ENCODE results near the gene EYS. TPM values are rescaled to one million over a fixed set of nuclear protein-coding genes. Genes with fewer than 3 reads are reported as not detected.
A peak's percentile ranks its signal among the peaks of the same experiment; 100 is the strongest.

Gene EYS
- total and polyA plus RNA-seq, 4 donors = 0.53 to 4.5 (median 2.4) TPM

- DNase-seq (ENCODE audit: low read depth in 4 of 6, low spot score in 6 of 6) = no peak
- H3K4me1 ChIP-seq (ENCODE audit: control insufficient read depth, insufficient read depth, low read length) = no peaks in the 10 kb centered on the region
- no CpG with 5 or more reads among the region's 2 CpGs for WGBS (ENCODE audit: insufficient coverage)
- H3K36me3 ChIP-seq (ENCODE audit: control insufficient read depth, insufficient read depth, low read length) = no peaks in the 10 kb centered on the region
- H3K27ac ChIP-seq (ENCODE audit: low read depth, low read length) = no peak overlapping the region
- no peaks in the 10 kb centered on the region for H3K27me3 ChIP-seq (ENCODE audit: control insufficient read depth, insufficient read depth, low read length)
- no peak overlapping the region for H3K4me3 ChIP-seq (ENCODE audit: low read depth, low read length)
- H3K9me3 ChIP-seq (ENCODE audit: control insufficient read depth, insufficient read depth, low read length) = no peaks in the 10 kb centered on the region
Observed at GRCh38 chr6:64146876-64147275, 1560.2 kb downstream of the EYS start.

GRCh38 chr6:64146094-64146493, 1560.9 kb downstream of the EYS start:
- H3K36me3 ChIP-seq (ENCODE audit: control insufficient read depth, insufficient read depth, low read length) = no peaks in the 10 kb centered on the region
- WGBS (ENCODE audit: insufficient coverage) = no CpG with 5 or more reads among the region's 1 CpG
- no peak overlapping the region for H3K27ac ChIP-seq (ENCODE audit: low read depth, low read length)
- no peak overlapping the region for H3K4me3 ChIP-seq (ENCODE audit: low read depth, low read length)
- H3K4me1 ChIP-seq (ENCODE audit: control insufficient read depth, insufficient read depth, low read length) = no peaks in the 10 kb centered on the region
- no peak for DNase-seq (ENCODE audit: low read depth in 4 of 6, low spot score in 6 of 6)
- no peaks in the 10 kb centered on the region for H3K27me3 ChIP-seq (ENCODE audit: control insufficient read depth, insufficient read depth, low read length)
- H3K9me3 ChIP-seq (ENCODE audit: control insufficient read depth, insufficient read depth, low read length) = no peaks in the 10 kb centered on the region

GRCh38 chr6:64145658-64146057, 1561.4 kb downstream of the EYS start:
- WGBS (ENCODE audit: insufficient coverage) = 80% methylated on average over 1 of the region's 2 CpGs
- Histone ChIP-seq H3K4me3 (ENCODE audit: low read depth, low read length) (no peak overlapping the region), H3K36me3 (ENCODE audit: control insufficient read depth, insufficient read depth, low read length) (no peaks in the 10 kb centered on the region), H3K27ac (ENCODE audit: low read depth, low read length) (no peak overlapping the region), H3K9me3 (ENCODE audit: control insufficient read depth, insufficient read depth, low read length) (no peaks in the 10 kb centered on the region), H3K27me3 (ENCODE audit: control insufficient read depth, insufficient read depth, low read length) (no peaks in the 10 kb centered on the region), H3K4me1 (ENCODE audit: control insufficient read depth, insufficient read depth, low read length) (no peaks in the 10 kb centered on the region)
- no peak for DNase-seq (ENCODE audit: low read depth in 4 of 6, low spot score in 6 of 6)

GRCh38 chr6:64143101-64143500, 1563.9 kb downstream of the EYS start:
- Histone ChIP-seq H3K4me3 (ENCODE audit: low read depth, low read length) (no peak overlapping the region), H3K4me1 (ENCODE audit: control insufficient read depth, insufficient read depth, low read length) (no peaks in the 10 kb centered on the region), H3K36me3 (ENCODE audit: control insufficient read depth, insufficient read depth, low read length) (no peaks in the 10 kb centered on the region), H3K27me3 (ENCODE audit: control insufficient read depth, insufficient read depth, low read length) (no peaks in the 10 kb centered on the region), H3K9me3 (ENCODE audit: control insufficient read depth, insufficient read depth, low read length) (no peaks in the 10 kb centered on the region), H3K27ac (ENCODE audit: low read depth, low read length) (no peak overlapping the region)
- WGBS (ENCODE audit: insufficient coverage) = no CpG with 5 or more reads among the region's 2 CpGs
- DNase-seq (ENCODE audit: low read depth in 4 of 6, low spot score in 6 of 6) = no peak

- Histone ChIP-seq H3K36me3 (ENCODE audit: control insufficient read depth, insufficient read depth, low read length) (no peaks in the 10 kb centered on the region), H3K27me3 (ENCODE audit: control insufficient read depth, insufficient read depth, low read length) (no peaks in the 10 kb centered on the region), H3K4me1 (ENCODE audit: control insufficient read depth, insufficient read depth, low read length) (no peaks in the 10 kb centered on the region), H3K27ac (ENCODE audit: low read depth, low read length) (no peak overlapping the region), H3K4me3 (ENCODE audit: low read depth, low read length) (no peak overlapping the region), H3K9me3 (ENCODE audit: control insufficient read depth, insufficient read depth, low read length) (no peaks in the 10 kb centered on the region)
- WGBS (ENCODE audit: insufficient coverage) = 100% methylated on average over 1 of the region's 2 CpGs
- no peak for DNase-seq (ENCODE audit: low read depth in 4 of 6, low spot score in 6 of 6)
Observed at GRCh38 chr6:64141680-64142079, 1565.3 kb downstream of the EYS start.

GRCh38 chr6:64128301-64129024, 1578.6 kb downstream of the EYS start:
- Histone ChIP-seq H3K4me1 (ENCODE audit: control insufficient read depth, insufficient read depth, low read length) (no peaks in the 10 kb centered on the region), H3K36me3 (ENCODE audit: control insufficient read depth, insufficient read depth, low read length) (no peaks in the 10 kb centered on the region), H3K9me3 (ENCODE audit: control insufficient read depth, insufficient read depth, low read length) (no peaks in the 10 kb centered on the region), H3K4me3 (ENCODE audit: low read depth, low read length) (no peak overlapping the region), H3K27ac (ENCODE audit: low read depth, low read length) (no peak overlapping the region), H3K27me3 (ENCODE audit: control insufficient read depth, insufficient read depth, low read length) (no peaks in the 10 kb centered on the region)
- DNase-seq (ENCODE audit: low read depth in 4 of 6, low spot score in 6 of 6) = peak in 1 of 6 donors; percentile 24
- no CpG with 5 or more reads among the region's 1 CpG for WGBS (ENCODE audit: insufficient coverage)

- no peaks in the 10 kb centered on the region for H3K36me3 ChIP-seq (ENCODE audit: control insufficient read depth, insufficient read depth, low read length)
- DNase-seq (ENCODE audit: low read depth in 4 of 6, low spot score in 6 of 6) = peak in 2 of 6 donors; percentile 3 to 44
- no peaks in the 10 kb centered on the region for H3K27me3 ChIP-seq (ENCODE audit: control insufficient read depth, insufficient read depth, low read length)
- no peaks in the 10 kb centered on the region for H3K4me1 ChIP-seq (ENCODE audit: control insufficient read depth, insufficient read depth, low read length)
- no peaks in the 10 kb centered on the region for H3K9me3 ChIP-seq (ENCODE audit: control insufficient read depth, insufficient read depth, low read length)
- 80% methylated on average over 1 of the region's 5 CpGs for WGBS (ENCODE audit: insufficient coverage)
- H3K4me3 ChIP-seq (ENCODE audit: low read depth, low read length) = no peak overlapping the region
- H3K27ac ChIP-seq (ENCODE audit: low read depth, low read length) = no peak overlapping the region
Observed at GRCh38 chr6:64123761-64124633, 1583.0 kb downstream of the EYS start.

GRCh38 chr6:64122712-64123375, 1584.2 kb downstream of the EYS start:
- H3K36me3 ChIP-seq (ENCODE audit: control insufficient read depth, insufficient read depth, low read length) = no peaks in the 10 kb centered on the region
- no CpG with 5 or more reads among the region's 4 CpGs for WGBS (ENCODE audit: insufficient coverage)
- no peak overlapping the region for H3K4me3 ChIP-seq (ENCODE audit: low read depth, low read length)
- H3K27me3 ChIP-seq (ENCODE audit: control insufficient read depth, insufficient read depth, low read length) = no peaks in the 10 kb centered on the region
- DNase-seq (ENCODE audit: low read depth in 4 of 6, low spot score in 6 of 6) = no peak
- H3K4me1 ChIP-seq (ENCODE audit: control insufficient read depth, insufficient read depth, low read length) = no peaks in the 10 kb centered on the region
- peaks cover 2% of the 10 kb centered on the region for H3K9me3 ChIP-seq (ENCODE audit: control insufficient read depth, insufficient read depth, low read length)
- no peak overlapping the region for H3K27ac ChIP-seq (ENCODE audit: low read depth, low read length)

GRCh38 chr6:64121011-64121565, 1585.9 kb downstream of the EYS start:
- peaks cover 2% of the 10 kb centered on the region for H3K9me3 ChIP-seq (ENCODE audit: control insufficient read depth, insufficient read depth, low read length)

More at GRCh38 chr6:64121011-64121565, 1585.9 kb downstream of the EYS start:
- DNase-seq (ENCODE audit: low read depth in 4 of 6, low spot score in 6 of 6) = no peak
- H3K27me3 ChIP-seq (ENCODE audit: control insufficient read depth, insufficient read depth, low read length) = no peaks in the 10 kb centered on the region
- H3K27ac ChIP-seq (ENCODE audit: low read depth, low read length) = no peak overlapping the region
- no peak overlapping the region for H3K4me3 ChIP-seq (ENCODE audit: low read depth, low read length)
- H3K36me3 ChIP-seq (ENCODE audit: control insufficient read depth, insufficient read depth, low read length) = no peaks in the 10 kb centered on the region
- no CpG with 5 or more reads among the region's 3 CpGs for WGBS (ENCODE audit: insufficient coverage)
- no peaks in the 10 kb centered on the region for H3K4me1 ChIP-seq (ENCODE audit: control insufficient read depth, insufficient read depth, low read length)

Measured in spinal cord (tissue), 10 donors.